Right lung (tissue), 5 donors: ENCODE data around the gene MOB4. TPM values are rescaled to one million over a fixed set of nuclear protein-coding genes. Genes with fewer than 3 reads are reported as not detected.
"Not testable (repeated sequence)": the region's sequence is repeated elsewhere in the genome, so short reads cannot be mapped to it uniquely, and the experiment has no call there.

Experiments
- DNase-seq, 2 donors: peaks; one replicate each; pipeline ENCODE4 v3.0.0-alpha.2; 2013
- polyA plus RNA-seq, 5 donors: library from polyadenylated mRNA; unstranded; fragments of 120-200 nt; gene quantifications; one replicate each; pipeline versions ENCODE4 v1.2.1 to v1.2.3, GENCODE V29; 2013; ENCODE audit warnings: inconsistent platforms in 1 of 5, low replicate concordance in 1 of 5; ENCODE audit not compliant: insufficient read length in 5 of 5, insufficient read depth in 1 of 5

Gene MOB4
- polyA plus RNA-seq, 5 donors = 43.0 to 58.7 (median 48.1) TPM

GRCh38 chr2:197578294-197578693 is 62.4 kb downstream of the MOB4 start:
- DNase-seq = not testable (repeated sequence)

GRCh38 chr2:197580166-197580565 is 64.3 kb downstream of the MOB4 start:
- not testable (repeated sequence) for DNase-seq

DNA sequence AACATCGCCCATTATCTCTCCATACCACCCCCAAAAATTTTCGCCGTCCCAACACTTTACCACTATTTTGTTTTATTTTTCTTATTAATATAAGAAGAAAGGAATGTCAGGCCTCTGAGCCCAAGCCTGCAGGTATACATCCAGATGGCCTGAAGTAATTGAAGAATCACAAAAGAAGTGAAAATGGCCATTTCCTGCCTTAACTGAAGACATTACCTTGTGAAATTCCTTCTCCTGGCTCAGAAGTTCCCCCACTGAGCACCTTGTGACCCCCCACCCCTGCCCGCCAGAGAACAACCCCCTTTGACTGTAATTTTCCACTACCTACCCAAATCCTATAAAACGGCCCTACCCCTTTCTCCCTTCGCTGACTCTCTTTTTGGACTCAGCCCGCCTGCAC is 71.4 kb downstream of the MOB4 start:
- not testable (repeated sequence) for DNase-seq

- DNase-seq = no peak
Observed at GRCh38 chr2:197591339-197592072, 75.6 kb downstream of the MOB4 start.

DNA sequence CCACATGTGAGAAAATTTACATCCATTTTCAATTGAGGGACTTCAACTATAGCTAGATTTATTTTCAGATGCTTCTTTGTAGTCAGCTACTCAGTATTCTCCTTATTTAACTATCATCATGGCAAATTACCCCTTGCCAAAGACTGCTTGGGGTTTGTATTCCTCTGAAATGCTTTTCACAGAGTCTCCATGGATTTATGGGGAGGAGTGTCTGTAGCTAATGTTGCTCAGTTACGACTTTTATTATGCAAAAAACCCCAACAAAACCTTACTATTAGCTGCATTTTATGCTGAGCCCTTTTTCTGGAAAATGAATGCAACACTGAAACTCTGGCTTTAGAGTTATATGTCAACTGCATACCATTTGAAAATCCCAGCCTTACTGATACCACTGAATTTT is 80.9 kb downstream of the MOB4 start:
- no peak for DNase-seq

DNA sequence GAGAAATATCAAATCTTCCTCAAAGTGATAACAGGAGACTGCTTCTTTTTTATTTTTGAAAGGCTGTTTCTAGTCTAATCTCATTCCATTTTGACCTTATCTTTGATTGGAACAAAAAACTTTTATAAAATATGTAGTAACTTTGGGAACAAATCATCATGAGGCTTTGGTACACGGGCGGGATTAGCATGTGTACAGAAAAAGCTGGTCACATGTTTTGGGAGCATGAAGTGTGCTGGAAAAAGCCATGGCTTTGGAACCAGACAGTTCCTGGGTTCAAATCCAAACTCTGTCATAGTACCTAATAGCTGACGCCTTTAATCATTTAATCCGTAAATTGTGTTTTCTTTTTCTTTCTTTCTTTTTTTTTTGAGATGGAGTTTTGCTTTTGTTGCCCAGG is 81.3 kb downstream of the MOB4 start:
- DNase-seq = no peak

GRCh38 chr2:197598450-197598849 is 82.6 kb downstream of the MOB4 start:
- DNase-seq = no peak

DNA sequence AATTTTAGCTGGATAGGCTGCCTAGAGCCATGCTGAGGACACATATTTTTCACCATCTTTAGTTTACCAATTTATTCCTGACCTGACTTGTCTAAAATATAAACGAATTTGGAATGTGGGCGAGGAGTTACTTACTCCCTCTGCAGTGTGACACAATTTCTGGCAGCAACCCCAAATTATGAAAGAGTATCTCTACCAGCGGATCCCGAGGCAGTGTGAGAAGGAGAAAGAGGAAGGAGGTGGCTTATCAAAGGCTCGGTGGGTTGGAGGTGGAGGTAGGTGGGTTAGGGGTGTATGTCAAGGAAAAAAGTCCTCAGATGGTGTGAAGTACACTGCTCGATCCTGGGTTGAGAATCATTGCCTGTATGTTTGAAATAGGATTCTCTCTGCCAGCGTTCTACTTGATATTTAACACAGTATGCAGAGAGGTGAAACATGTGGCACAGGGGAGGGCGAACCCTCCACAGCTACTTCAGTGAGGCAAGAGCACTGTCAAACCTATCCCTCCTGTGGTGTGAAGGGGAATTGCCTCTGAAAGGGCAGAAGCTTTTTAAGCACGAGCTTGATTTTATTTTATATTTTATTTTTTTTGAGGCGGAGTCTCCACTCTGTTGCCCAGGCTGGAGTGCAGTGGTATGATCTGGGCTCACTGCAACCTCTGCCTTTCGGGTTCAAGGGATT is 83.6 kb downstream of the MOB4 start:
- DNase-seq = no peak

DNA sequence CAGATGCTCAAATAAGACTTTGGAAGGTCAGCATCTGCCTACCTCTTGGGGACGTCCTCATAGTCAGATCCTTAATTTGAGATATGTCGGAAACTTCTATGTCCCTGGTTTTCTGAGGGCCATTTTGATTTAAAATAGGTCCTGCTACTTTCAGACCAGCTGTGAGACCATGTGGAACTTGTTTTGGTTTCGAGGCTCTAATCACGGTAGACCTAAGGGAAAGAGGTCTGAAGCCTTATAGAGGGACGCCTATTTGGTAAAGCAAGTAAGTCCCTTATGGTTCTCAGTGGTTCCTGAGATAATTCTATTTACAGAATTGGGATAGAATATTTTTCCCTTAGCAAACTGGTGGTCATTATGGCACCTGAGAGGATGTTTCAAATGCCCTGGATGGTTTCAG is 84.4 kb downstream of the MOB4 start:
- no peak for DNase-seq

GRCh38 chr2:197601726-197602125 is 85.9 kb downstream of the MOB4 start:
- DNase-seq = no peak

Other genes starting within 250 kb of the MOB4 start
- gene ANKRD44, start 205.3 kb upstream of the MOB4 start, polyA plus RNA-seq = 10 to 100 TPM; 20.4 to 36.3 (median 25.8) TPM
- 100 to 1,000 TPM; 383 to 680 (median 633) TPM for gene SF3B1, start 81.0 kb upstream of the MOB4 start, polyA plus RNA-seq
- 10 to 100 TPM; 12.5 to 16.2 (median 13.4) TPM for gene COQ10B, start 62.5 kb upstream of the MOB4 start, polyA plus RNA-seq
- gene HSPD1, start 16.2 kb upstream of the MOB4 start, polyA plus RNA-seq = 100 to 1,000 TPM; 373 to 490 (median 417) TPM
- gene HSPE1, start 15.7 kb upstream of the MOB4 start, polyA plus RNA-seq = 100 to 1,000 TPM; 134 to 192 (median 161) TPM
- 10 to 100 TPM; 17.7 to 35.5 (median 21.3) TPM for gene RFTN2, start 159.5 kb downstream of the MOB4 start, polyA plus RNA-seq
- gene MARS2, start 189.3 kb downstream of the MOB4 start, polyA plus RNA-seq = 1 to 10 TPM; 3.7 to 5.5 (median 5.5) TPM